GM12872 (cell line): ENCODE measurements around the gene FOXC1.

ENCODE experiments used
- TF ChIP-seq, protein P1 (sequence below): IDR thresholded peaks from 3 replicates; pipeline ENCODE4 v1.5.1; 2011; ENCODE audit warnings: low read depth, mild to moderate bottlenecking, low read length, moderate library complexity; ENCODE audit not compliant: insufficient read depth

FOXC1 gene

DNA sequence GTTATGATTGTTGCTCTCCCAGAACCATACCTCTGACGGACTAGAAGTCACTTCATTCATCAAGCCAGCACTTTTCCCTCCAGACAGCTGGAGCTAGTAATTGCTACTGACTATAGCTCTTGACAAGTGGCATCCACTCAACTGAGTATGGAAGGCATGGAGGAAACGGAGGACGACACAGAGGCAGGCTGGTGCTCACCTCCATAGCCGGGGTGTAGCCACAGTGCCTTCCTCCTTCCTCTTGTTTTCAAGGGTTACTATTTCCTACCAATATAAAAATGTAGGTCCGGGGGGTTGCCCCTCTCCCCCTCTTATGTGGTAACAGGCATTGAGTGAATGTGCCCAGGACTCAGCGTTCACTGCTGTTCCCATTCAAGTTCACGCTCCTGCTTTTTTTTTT is 23.5 kb upstream of the FOXC1 start:
- TF ChIP-seq, protein P1, sequence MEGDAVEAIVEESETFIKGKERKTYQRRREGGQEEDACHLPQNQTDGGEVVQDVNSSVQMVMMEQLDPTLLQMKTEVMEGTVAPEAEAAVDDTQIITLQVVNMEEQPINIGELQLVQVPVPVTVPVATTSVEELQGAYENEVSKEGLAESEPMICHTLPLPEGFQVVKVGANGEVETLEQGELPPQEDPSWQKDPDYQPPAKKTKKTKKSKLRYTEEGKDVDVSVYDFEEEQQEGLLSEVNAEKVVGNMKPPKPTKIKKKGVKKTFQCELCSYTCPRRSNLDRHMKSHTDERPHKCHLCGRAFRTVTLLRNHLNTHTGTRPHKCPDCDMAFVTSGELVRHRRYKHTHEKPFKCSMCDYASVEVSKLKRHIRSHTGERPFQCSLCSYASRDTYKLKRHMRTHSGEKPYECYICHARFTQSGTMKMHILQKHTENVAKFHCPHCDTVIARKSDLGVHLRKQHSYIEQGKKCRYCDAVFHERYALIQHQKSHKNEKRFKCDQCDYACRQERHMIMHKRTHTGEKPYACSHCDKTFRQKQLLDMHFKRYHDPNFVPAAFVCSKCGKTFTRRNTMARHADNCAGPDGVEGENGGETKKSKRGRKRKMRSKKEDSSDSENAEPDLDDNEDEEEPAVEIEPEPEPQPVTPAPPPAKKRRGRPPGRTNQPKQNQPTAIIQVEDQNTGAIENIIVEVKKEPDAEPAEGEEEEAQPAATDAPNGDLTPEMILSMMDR, result no peak

DNA sequence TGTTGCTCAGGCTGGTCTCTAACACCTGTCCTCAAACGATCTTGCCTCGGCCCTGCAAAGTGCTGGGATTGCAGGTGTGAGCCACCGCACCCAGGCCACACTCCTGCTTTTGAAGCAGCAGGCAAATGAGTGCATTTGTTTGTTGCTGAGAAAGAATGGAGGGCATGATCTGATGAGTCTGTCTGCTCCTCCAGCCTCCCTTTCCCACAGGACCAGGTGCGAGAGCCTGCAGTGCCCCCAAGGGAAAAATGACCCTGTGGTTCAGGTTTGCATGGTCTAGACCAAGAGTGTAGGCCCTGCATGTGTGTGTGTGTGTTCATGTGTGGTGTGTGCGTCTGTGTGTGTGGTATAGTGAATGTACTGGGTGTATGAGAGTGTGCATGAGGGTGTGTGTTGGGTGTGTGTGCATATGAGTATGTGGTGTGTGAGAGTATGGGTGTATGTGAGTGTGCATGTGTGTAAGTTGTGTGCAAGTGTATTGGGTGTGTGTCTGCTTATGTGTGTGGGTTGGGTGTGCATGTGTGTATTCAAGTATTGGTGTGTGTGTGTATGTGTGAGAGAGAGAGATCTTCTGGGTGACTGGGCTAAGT is 22.8 kb upstream of the FOXC1 start:
- TF ChIP-seq, protein P1, result no peak

DNA sequence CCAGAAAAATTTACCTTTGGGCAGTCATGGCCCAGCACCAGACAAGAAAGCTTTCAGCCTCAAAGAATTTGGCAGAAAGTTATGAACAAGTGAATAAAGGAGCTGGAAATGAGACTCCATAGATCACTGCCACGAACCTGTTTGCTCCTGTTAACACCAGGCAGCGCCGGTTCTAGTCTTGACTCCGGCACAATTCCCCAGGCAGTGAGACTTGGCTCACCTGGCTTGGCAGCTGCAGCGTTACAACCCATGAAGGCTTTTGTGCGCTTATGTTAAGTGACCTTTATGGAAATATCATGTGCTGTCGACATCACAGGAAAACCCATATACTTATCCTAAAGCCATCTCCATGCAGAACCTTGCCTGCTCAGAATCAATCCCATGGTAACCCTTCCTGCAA is 22.2 kb upstream of the FOXC1 start:
- TF ChIP-seq, protein P1, result no peak

DNA sequence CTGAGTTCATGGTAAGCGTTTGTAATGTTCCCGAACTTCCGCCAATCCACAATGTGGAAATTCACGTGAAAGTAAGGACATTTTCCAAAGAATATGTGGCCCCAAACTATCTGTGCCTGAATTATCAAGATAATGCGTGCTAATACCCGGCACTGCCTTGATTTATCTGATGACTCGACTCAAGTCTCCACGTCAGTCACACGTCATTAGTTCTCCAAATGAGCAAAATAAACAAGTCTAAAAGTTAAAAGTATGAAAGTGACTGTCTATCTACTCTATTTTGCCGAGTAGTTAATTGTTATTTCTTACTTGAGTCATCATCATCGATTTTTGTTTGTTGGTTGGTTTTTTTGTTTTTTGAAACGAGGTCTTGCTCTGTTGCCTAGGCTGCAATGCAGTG is 21.7 kb upstream of the FOXC1 start:
- TF ChIP-seq, protein P1, result no peak

DNA sequence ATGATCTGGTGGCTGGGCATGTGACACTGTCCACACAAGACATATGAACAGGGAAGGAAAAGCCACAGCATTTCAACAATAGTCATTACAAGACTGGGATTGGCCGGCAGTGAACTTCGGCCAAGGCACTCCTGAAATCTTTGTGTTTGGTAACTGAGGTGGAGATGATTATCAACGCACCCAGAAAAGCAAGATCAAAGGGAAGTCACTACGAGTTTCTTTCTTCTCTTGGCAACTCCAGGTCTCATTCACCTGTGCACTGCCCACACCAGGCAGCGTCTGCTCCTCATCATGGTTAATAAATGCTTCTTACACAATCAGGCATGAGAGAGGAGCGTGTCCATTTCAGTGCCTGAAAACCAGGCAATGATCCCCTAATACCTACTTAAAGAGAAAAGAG is 20.5 kb upstream of the FOXC1 start:
- TF ChIP-seq, protein P1, result no peak

DNA sequence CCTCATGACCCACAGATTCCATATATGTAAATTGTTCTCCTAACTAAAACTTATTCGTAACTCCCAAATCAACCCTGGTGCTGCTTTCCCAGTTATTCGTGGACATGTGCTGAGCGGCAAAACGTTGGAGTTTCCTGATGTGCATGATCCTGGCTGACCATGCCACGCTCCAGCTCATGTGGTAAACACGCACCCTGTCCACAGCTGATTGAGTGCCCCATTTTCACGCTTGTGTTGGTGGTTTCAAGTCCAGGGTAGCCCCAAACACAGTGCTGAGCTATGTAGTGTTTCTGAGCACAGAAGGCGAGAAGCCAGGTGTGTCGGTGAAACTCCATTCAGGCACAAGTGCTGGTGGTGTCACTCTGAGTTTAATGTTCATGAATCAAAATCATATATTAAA is 19.1 kb upstream of the FOXC1 start:
- TF ChIP-seq, protein P1, result no peak

DNA sequence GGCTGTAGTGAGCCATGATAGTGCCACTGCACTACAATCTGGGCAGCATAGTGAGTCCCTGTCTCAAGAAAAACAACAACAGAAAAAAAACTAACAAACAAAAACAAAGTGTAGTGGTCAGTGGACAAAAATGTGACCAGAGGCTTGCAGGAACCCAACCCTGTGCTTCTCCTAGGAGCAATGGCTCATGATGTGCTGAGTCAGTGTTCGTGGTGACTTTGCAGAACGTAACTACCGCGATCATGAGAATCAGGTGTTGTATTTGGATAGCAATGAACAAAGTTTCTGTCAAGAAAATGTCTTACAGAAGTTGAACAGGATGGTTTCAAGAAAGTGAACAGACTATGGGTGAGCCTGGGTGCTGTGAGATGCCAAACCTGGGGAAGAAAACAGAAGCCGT is 18.5 kb upstream of the FOXC1 start:
- TF ChIP-seq, protein P1, result no peak
